Pancreas (tissue), 10 donors: ENCODE measurements around the gene GON4L. TPM values are rescaled to one million over a fixed set of nuclear protein-coding genes. Genes with fewer than 3 reads are reported as not detected.
"Not testable (repeated sequence)": the region's sequence is repeated elsewhere in the genome, so short reads cannot be mapped to it uniquely, and the experiment has no call there.

ENCODE experiments used
- ATAC-seq, 4 donors: fragments of 200-7000 bp; cut with Tn5 transposase; one replicate each; pipeline versions ENCODE4 v1.8.0 to v1.9.1; 2020; ENCODE audit warnings: mild to moderate bottlenecking in 4 of 4, moderate library complexity in 4 of 4
- DNase-seq, 6 donors: peaks; one replicate each; pipeline ENCODE4 v3.0.0-alpha.2; 2020
- FAIRE-seq: peaks from 2 replicates; lab custom pipeline; 2012; peaks lifted over from hg19 to GRCh38; lab: Jason Lieb, UNC
- H3K27ac ChIP-seq, 4 donors: fragments of 200-600 bp; sonication (generic); 1 replicate in 3 of 4; 2 replicates in 1 of 4; pipeline versions ENCODE4 v1.5.0 to v1.8.0; 2020
- H3K27me3 ChIP-seq, 4 donors: fragments of 200-600 bp; one replicate each; pipeline ENCODE4 v1.8.0; 2021
- H3K36me3 ChIP-seq, 3 donors: fragments of 200-600 bp; sonication (generic) in 1 of 3; one replicate each; pipeline versions ENCODE4 v1.5.0 to v1.8.0; 2020 to 2021
- H3K4me1 ChIP-seq, 3 donors: fragments of 200-600 bp; one replicate each; pipeline ENCODE4 v1.8.0; 2021
- H3K4me3 ChIP-seq, 4 donors: fragments of 200-600 bp; sonication (generic) in 2 of 4; one replicate each; pipeline versions ENCODE4 v1.5.0 to v1.8.0; 2020 to 2021
- H3K9me3 ChIP-seq, 4 donors: fragments of 200-600 bp; one replicate each; pipeline ENCODE4 v1.8.0; 2021
- WGBS, 2 donors: extraction: QIAGEN DNeasy Blood & Tissue Kit; methylation state at CpG; one replicate each; pipeline ENCODE4 v1.1.7; 2013; 5-methylcytosine and 5-hydroxymethylcytosine counted together
- intact Hi-C, 3 donors: fragments of 100-400 bp; cut with DNase I; formaldehyde crosslinking; loops; one replicate each; pipeline versions ENCODE4 v1.11.1 to v1.14.2; 2022
- polyA plus RNA-seq, 2 donors: library from polyadenylated mRNA; stranded (reverse); fragments of 200-250 nt; gene quantifications; one replicate each; pipeline ENCODE4 v1.2.3, GENCODE V29; 2013
- total RNA-seq, 6 donors: library from RNA; stranded (reverse); fragmentation: NEBNext Ultra II Directional in 4 of 6; extraction: Animal tissue kit (Norgen Biotek cat#: 25700) in 4 of 6; gene quantifications; one replicate each; pipeline versions ENCODE4 v1.2.1 to v1.2.4, GENCODE V29; 2021 to 2023
- TF ChIP-seq, protein P1 (sequence below), 4 donors: fragments of 200-600 bp; sonication (generic) in 3 of 4; IDR thresholded peaks; one replicate each; pipeline versions ENCODE4 v1.5.0 to v1.8.0; 2021; ENCODE audit warnings: antibody characterized with exemption in 4 of 4
- donor health status: healthy with polysubstance abuse.
- donor health status: DM: no; HTN: no; CAD: no; lungs with moderate emphysema.
- donor health status: DM: no; HTN: no; CAD: no.
- donor health status: control.
- donor health status: control.
- donor health status: Bipolar disorder and iron deficiency.
- donor health status: DM: yes; HTN: yes; CAD: no.
- donor health status: DM: no; HTN: no; CAD: no.
- donor health status: DM: no; HTN: no; CAD: no.
- donor health status: DM: yes; HTN: yes; CAD: no.

Gene GON4L
- total and polyA plus RNA-seq, 8 donors: 18.5 to 32.3 (median 24.8) TPM

DNA sequence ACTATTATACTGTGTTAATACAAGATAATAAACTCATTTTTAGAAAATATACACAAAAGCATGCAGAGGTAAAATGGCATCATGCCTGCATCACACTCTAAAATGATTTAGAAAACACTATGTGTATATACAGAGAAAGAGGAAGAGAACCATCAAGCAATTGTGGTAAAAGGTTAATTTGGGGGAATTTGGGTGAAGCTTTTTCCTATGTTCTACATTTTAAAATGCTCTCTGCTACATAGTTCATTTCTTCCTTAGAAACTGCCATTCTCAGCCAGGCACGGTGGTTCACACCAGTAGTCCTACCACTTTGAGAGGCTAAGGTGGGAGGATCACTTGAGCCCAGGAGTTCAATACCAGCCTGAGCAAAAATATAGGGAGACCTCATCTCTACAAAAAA is 44.1 kb downstream of the GON4L start:
- Histone ChIP-seq H3K36me3 (peaks cover 0 to 25% (median 11%) of the 10 kb centered on the region in 3 donors), H3K9me3 (no peaks in the 10 kb centered on the region), H3K4me3 (no peak overlapping the region), H3K27me3 (no peaks in the 10 kb centered on the region), H3K4me1 (no peaks in the 10 kb centered on the region), H3K27ac (no peak overlapping the region)
- no peak for ATAC-seq
- FAIRE-seq: no peak
- intact Hi-C loops: no loop called here
- TF ChIP-seq, protein P1, sequence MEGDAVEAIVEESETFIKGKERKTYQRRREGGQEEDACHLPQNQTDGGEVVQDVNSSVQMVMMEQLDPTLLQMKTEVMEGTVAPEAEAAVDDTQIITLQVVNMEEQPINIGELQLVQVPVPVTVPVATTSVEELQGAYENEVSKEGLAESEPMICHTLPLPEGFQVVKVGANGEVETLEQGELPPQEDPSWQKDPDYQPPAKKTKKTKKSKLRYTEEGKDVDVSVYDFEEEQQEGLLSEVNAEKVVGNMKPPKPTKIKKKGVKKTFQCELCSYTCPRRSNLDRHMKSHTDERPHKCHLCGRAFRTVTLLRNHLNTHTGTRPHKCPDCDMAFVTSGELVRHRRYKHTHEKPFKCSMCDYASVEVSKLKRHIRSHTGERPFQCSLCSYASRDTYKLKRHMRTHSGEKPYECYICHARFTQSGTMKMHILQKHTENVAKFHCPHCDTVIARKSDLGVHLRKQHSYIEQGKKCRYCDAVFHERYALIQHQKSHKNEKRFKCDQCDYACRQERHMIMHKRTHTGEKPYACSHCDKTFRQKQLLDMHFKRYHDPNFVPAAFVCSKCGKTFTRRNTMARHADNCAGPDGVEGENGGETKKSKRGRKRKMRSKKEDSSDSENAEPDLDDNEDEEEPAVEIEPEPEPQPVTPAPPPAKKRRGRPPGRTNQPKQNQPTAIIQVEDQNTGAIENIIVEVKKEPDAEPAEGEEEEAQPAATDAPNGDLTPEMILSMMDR (IDR thresholded peaks at IDR 0.05): no peak
- 94% methylated on average over 1 of the region's 1 CpG for WGBS, 2 donors
- no peak for DNase-seq

GRCh38 chr1:155809088-155809487 is 47.9 kb downstream of the GON4L start:
- WGBS, 2 donors: 87% methylated on average over 1 of the region's 1 CpG
- Histone ChIP-seq H3K27ac (no peak overlapping the region), H3K4me1 (no peaks in the 10 kb centered on the region), H3K36me3 (peaks cover 0 to 19% (median 11%) of the 10 kb centered on the region in 3 donors), H3K27me3 (no peaks in the 10 kb centered on the region), H3K9me3 (no peaks in the 10 kb centered on the region), H3K4me3 (no peak overlapping the region)
- FAIRE-seq: no peak
- TF ChIP-seq, protein P1 (IDR thresholded peaks at IDR 0.05): no peak
- ATAC-seq: no peak
- intact Hi-C loops: no loop called here
- DNase-seq: no peak

DNA sequence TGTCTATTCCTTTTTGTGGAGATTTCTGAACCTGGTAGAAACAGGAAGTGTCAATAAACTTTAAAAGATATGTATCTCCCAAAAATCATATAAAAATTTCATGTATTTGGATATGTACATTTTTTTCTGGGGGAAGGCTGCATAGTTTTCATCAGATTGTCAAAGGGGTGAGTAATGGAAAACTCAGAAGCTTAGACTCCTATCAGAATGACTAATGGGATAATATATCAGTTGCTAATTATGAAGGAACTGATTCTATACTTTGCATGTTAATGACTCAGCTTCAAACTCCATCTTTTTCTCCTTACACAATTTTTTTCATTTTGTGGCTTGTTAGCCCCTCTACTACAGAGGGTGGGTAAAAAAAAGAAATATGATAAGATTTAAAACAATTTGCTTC is 55.9 kb downstream of the GON4L start:
- FAIRE-seq: no peak
- peaks cover 0 to 30% (median 10%) of the 10 kb centered on the region in 3 donors for H3K36me3 ChIP-seq
- no peak for DNase-seq
- H3K4me3 ChIP-seq: no peak overlapping the region
- H3K27me3 ChIP-seq: no peaks in the 10 kb centered on the region
- H3K9me3 ChIP-seq: no peaks in the 10 kb centered on the region
- no peak overlapping the region for H3K27ac ChIP-seq
- no peaks in the 10 kb centered on the region for H3K4me1 ChIP-seq
- intact Hi-C loops: no loop called here
- TF ChIP-seq, protein P1 (IDR thresholded peaks at IDR 0.05): no peak
- ATAC-seq: no peak

DNA sequence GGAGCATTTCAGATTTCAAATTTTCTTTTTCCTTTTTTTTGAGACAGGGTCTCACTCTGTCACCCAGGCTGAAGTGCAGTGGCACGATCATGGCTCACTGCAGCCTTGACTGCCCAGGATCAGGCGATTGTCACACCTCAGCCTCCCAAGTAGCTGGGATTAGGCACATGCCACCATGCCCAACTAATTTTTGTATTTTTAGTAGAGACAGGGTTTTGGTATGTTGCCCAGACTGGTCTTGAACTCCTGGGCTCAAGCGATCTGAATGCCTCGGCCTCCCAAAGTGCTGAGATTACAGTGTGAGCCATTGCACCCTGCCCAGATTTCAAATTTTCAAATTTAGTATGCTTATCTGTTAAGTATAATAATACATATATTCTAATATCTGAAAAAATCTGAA is 61.4 kb downstream of the GON4L start:
- H3K27me3 ChIP-seq, DNase-seq, H3K4me1 ChIP-seq, H3K27ac ChIP-seq, H3K9me3 ChIP-seq, ATAC-seq, intact Hi-C loops, FAIRE-seq, H3K4me3 ChIP-seq: not testable (repeated sequence)
- H3K36me3 ChIP-seq: peaks cover 0 to 50% (median 0%) of the 10 kb centered on the region in 3 donors
- WGBS, 2 donors: 94 to 98% methylated on average over 4 of the region's 4 CpGs

GRCh38 chr1:155794605-155795245 is 62.3 kb downstream of the GON4L start:
- Histone ChIP-seq H3K9me3 (no peaks in the 10 kb centered on the region), H3K4me1 (no peaks in the 10 kb centered on the region), H3K27me3 (no peaks in the 10 kb centered on the region), H3K36me3 (peaks cover 0 to 41% (median 0%) of the 10 kb centered on the region in 3 donors), H3K4me3 (no peak overlapping the region), H3K27ac (no peak overlapping the region)
- DNase-seq (no peak), FAIRE-seq (no peak), ATAC-seq (no peak)
- intact Hi-C loops: no loop called here
- TF ChIP-seq, protein P1 (IDR thresholded peaks at IDR 0.05): no peak
- 80 to 81% methylated on average over 4 of the region's 4 CpGs for WGBS, 2 donors
